IMR-90 (cell line): ENCODE measurements around the gene C1orf167. TPM values are rescaled to one million over a fixed set of nuclear protein-coding genes. Genes with fewer than 3 reads are reported as not detected.

Source experiments
- ATAC-seq: fragments of 200-7000 bp; cut with Tn5 transposase; 2 replicates; pipeline ENCODE4 v1.9.1; 2020; ENCODE audit warnings: low read depth, mild to moderate bottlenecking, moderate library complexity
- BruUV-seq: library from RNA; stranded (reverse); fragments of 400-500 nt; replicated peaks from 2 replicates; lab custom pipeline; 2021; lab: Mats Ljungman, UMichigan
- CTCF ChIA-PET: fragments of 300-600 bp; formaldehyde crosslinking; extraction: SDS; loops from one replicate; lab custom pipeline; 2021; ENCODE audit warnings: antibody characterized with exemption; lab: Yijun Ruan, JAX
- POLR2A ChIA-PET: fragments of 300-600 bp; sonication (Branson Sonifier 250); formaldehyde crosslinking; loops from one replicate; lab custom pipeline; 2022; ENCODE audit warnings: antibody characterized with exemption; ENCODE audit not compliant: unreplicated experiment; lab: Charles Lee
- DNase-seq: peaks from one replicate; pipeline ENCODE4 v3.0.0; 2013
- H2AFZ ChIP-seq: replicated peaks from 2 replicates; pipeline ENCODE3; 2013; ENCODE audit warnings: low read length, mild to moderate bottlenecking; ENCODE audit not compliant: poor library complexity
- H2AK5ac ChIP-seq: 2 replicates; pipeline ENCODE4 v1.6.1; 2013; ENCODE audit warnings: low read depth, low read length, inconsistent platforms
- H2AK9ac ChIP-seq: replicated peaks from 2 replicates; pipeline ENCODE3; 2013; ENCODE audit warnings: mild to moderate bottlenecking, low read depth, low read length, moderate library complexity; ENCODE audit not compliant: poor library complexity
- H2BK120ac ChIP-seq: 2 replicates; pipeline ENCODE4 v1.6.1; 2013; ENCODE audit warnings: low read depth, low read length, inconsistent platforms
- H2BK15ac ChIP-seq: 3 replicates; pipeline ENCODE4 v1.6.1; 2013; ENCODE audit warnings: low read depth, low read length, inconsistent platforms
- H2BK20ac ChIP-seq: 2 replicates; pipeline ENCODE4 v1.6.1; 2013; ENCODE audit warnings: low read depth, mild to moderate bottlenecking, inconsistent platforms, low read length, moderate library complexity
- H2BK5ac ChIP-seq: 2 replicates; pipeline ENCODE4 v1.6.1; 2013; ENCODE audit warnings: mild to moderate bottlenecking, low read depth, low read length, inconsistent platforms; ENCODE audit not compliant: poor library complexity, severe bottlenecking
- H3K14ac ChIP-seq: replicated peaks from 2 replicates; pipeline ENCODE4 v1.6.1; 2013; ENCODE audit warnings: low read depth, low read length, inconsistent platforms
- H3K18ac ChIP-seq: 2 replicates; pipeline ENCODE4 v1.6.1; 2013; ENCODE audit warnings: low read depth, low read length, control low read depth
- H3K23ac ChIP-seq: 2 replicates; pipeline ENCODE4 v1.6.1; 2013; ENCODE audit warnings: low read depth, low read length, inconsistent platforms
- H3K27ac ChIP-seq: 2 replicates; pipeline ENCODE4 v1.5.1; 2013; ENCODE audit warnings: mild to moderate bottlenecking, control low read depth, low read length; ENCODE audit not compliant: insufficient read depth
- H3K27me3 ChIP-seq: 2 replicates; pipeline ENCODE4 v1.6.1; 2013; ENCODE audit warnings: low read length; ENCODE audit not compliant: control insufficient read depth, insufficient read depth
- H3K36me3 ChIP-seq: 2 replicates; pipeline ENCODE4 v1.6.1; 2013; ENCODE audit warnings: low read length, mixed read lengths; ENCODE audit not compliant: control insufficient read depth, insufficient read depth
- H3K4ac ChIP-seq: 2 replicates; pipeline ENCODE4 v1.6.1; 2013; ENCODE audit warnings: low read depth, low read length, inconsistent platforms
- H3K4me1 ChIP-seq: 2 replicates; pipeline ENCODE4 v1.6.1; 2013; ENCODE audit warnings: low read length, mixed read lengths; ENCODE audit not compliant: control insufficient read depth, insufficient read depth
- H3K4me2 ChIP-seq: 2 replicates; pipeline ENCODE4 v1.6.1; 2013; ENCODE audit warnings: low read depth, mild to moderate bottlenecking, control low read depth, low read length, moderate library complexity
- H3K4me3 ChIP-seq: 2 replicates; pipeline ENCODE4 v1.5.1; 2013; ENCODE audit warnings: low read depth, mild to moderate bottlenecking, control low read depth, low read length, moderate library complexity; ENCODE audit not compliant: insufficient read depth
- H3K56ac ChIP-seq: 2 replicates; pipeline ENCODE4 v1.6.1; 2013; ENCODE audit warnings: low read length, inconsistent platforms; ENCODE audit not compliant: insufficient read depth; ENCODE audit errors: extremely low read depth
- H3K79me1 ChIP-seq, 2 experiments: 2 replicates each; pipeline ENCODE4 v1.6.1; 2013; ENCODE audit warnings: low read length in 2 of 2, inconsistent platforms in 1 of 2, low read depth in 1 of 2
- H3K9ac ChIP-seq: 2 replicates; pipeline ENCODE4 v1.6.1; 2013; ENCODE audit warnings: low read depth, low read length, control low read depth
- H3K9me1 ChIP-seq: 2 replicates; pipeline ENCODE4 v1.6.1; 2013; ENCODE audit warnings: low read length, inconsistent platforms; ENCODE audit not compliant: insufficient read depth
- H3K9me3 ChIP-seq: 2 replicates; pipeline ENCODE4 v1.6.1; 2013; ENCODE audit warnings: low read length; ENCODE audit not compliant: control insufficient read depth, insufficient read depth
- H4K20me1 ChIP-seq: 2 replicates; pipeline ENCODE4 v1.6.1; 2013; ENCODE audit warnings: low read length, inconsistent platforms; ENCODE audit not compliant: insufficient read depth
- H4K5ac ChIP-seq: 2 replicates; pipeline ENCODE4 v1.6.1; 2013; ENCODE audit warnings: mild to moderate bottlenecking, low read depth, low read length, control low read depth
- H4K8ac ChIP-seq, 2 experiments: 2 replicates each; pipeline ENCODE4 v1.6.1; 2013; ENCODE audit warnings: low read depth in 2 of 2, low read length in 2 of 2, control low read depth in 1 of 2, inconsistent platforms in 1 of 2
- H4K91ac ChIP-seq: 2 replicates; pipeline ENCODE4 v1.6.1; 2013; ENCODE audit warnings: low read depth, low read length, inconsistent platforms; ENCODE audit not compliant: insufficient read depth
- BHLHE40 ChIP-seq: fragments of 150-350 bp; IDR thresholded peaks from 2 replicates; pipeline ENCODE4 v1.6.1; 2016; ENCODE audit warnings: mild to moderate bottlenecking, low read depth, low read length
- CEBPB ChIP-seq: IDR thresholded peaks from 2 replicates; pipeline ENCODE4 v1.6.1; 2012; ENCODE audit warnings: low read depth, low read length, improper control_type of control experiment
- CHD1 ChIP-seq: IDR thresholded peaks from 2 replicates; pipeline ENCODE4 v1.6.1; 2012; ENCODE audit warnings: low read depth, low read length, improper control_type of control experiment
- FOS ChIP-seq: fragments of 150-350 bp; IDR thresholded peaks from 2 replicates; pipeline ENCODE4 v1.6.1; 2016; ENCODE audit warnings: low read depth, low read length
- MAFK ChIP-seq: IDR thresholded peaks from 2 replicates; pipeline ENCODE4 v1.6.1; 2012; ENCODE audit warnings: low read depth, low read length, improper control_type of control experiment
- MAZ ChIP-seq: IDR thresholded peaks from 2 replicates; pipeline ENCODE4 v1.6.1; 2012; ENCODE audit warnings: low read depth, mild to moderate bottlenecking, low read length, improper control_type of control experiment, moderate library complexity, borderline replicate concordance
- NFE2L2 ChIP-seq: fragments of 150-350 bp; IDR thresholded peaks from 2 replicates; pipeline ENCODE4 v1.6.1; 2016; ENCODE audit warnings: low read depth, mild to moderate bottlenecking, low read length
- RFX5 ChIP-seq: IDR thresholded peaks from 2 replicates; pipeline ENCODE4 v1.8.0; 2012; ENCODE audit warnings: low read depth, mild to moderate bottlenecking, low read length, moderate library complexity
- SMC3 ChIP-seq: fragments of 150-350 bp; IDR thresholded peaks from 2 replicates; pipeline ENCODE4 v1.6.1; 2016; ENCODE audit warnings: low read depth, mild to moderate bottlenecking, antibody characterized with exemption, low read length, moderate library complexity
- WGBS, 2 experiments: methylation state at CpG; one replicate each; pipeline versions ENCODE4 v1.1.5 to v1.1.7; 2013; ENCODE audit warnings: missing lambda C conversion rate in 2 of 2; ENCODE audit not compliant: insufficient read length in 1 of 2; ENCODE audit errors: extremely low coverage in 2 of 2; 5-methylcytosine and 5-hydroxymethylcytosine counted together
- dilution Hi-C: fragments of 300-500 bp; cut with HindIII; formaldehyde crosslinking; loops from one replicate; pipeline ENCODE4 v1.14.3; 2018; ENCODE audit warnings: low sequenced_read_pairs; ENCODE audit not compliant: unreplicated experiment
- in situ Hi-C: fragments of 300-500 bp; cut with MboI; formaldehyde crosslinking; loops from 3 replicates; pipeline ENCODE4 v1.14.3; 2019; ENCODE audit warnings: low sequenced_read_pairs, inconsistent platforms, mixed read lengths
- intact Hi-C: fragments of 100-400 bp; cut with micrococcal nuclease; formaldehyde crosslinking; loops from 2 replicates; pipeline ENCODE4 v1.10.0; 2022
- polyA plus RNA-seq, 3 experiments: library from polyadenylated mRNA; depleted of rRNA; stranded (reverse); fragments of >200 nt; gene quantifications; 2 replicates each; pipeline ENCODE4 v1.2.3, GENCODE V29; 2012; ENCODE audit warnings: low replicate concordance in 1 of 3
- total RNA-seq: library from RNA; depleted of rRNA; stranded (reverse); fragments of >200 nt; gene quantifications from 2 replicates; pipeline ENCODE4 v1.2.3, GENCODE V29; 2012

Gene C1orf167
- total and polyA plus RNA-seq, 2 of the 4 experiments (the other 2 are of a cell fraction), result under 0.01 to 0.15 TPM

- Histone ChIP-seq H3K27me3 (peaks cover 21% of the 10 kb centered on the region), H4K8ac (no peak overlapping the region), H3K23ac (no peak overlapping the region), H3K27ac (no peak overlapping the region), H2AK9ac (no peak overlapping the region), H3K9me3 (no peaks in the 10 kb centered on the region), H3K18ac (no peak overlapping the region), H2BK120ac (no peak overlapping the region), H3K4me2 (no peak overlapping the region), H4K5ac (no peak overlapping the region), H3K4ac (no peak overlapping the region), H2BK20ac (no peak overlapping the region), H3K9ac (no peak overlapping the region), H3K79me1 (no peaks in the 10 kb centered on the region), H3K9me1 (no peaks in the 10 kb centered on the region), H2BK15ac (no peak overlapping the region), H3K4me1 (no peaks in the 10 kb centered on the region), H2AFZ (no peak overlapping the region), H4K20me1 (no peaks in the 10 kb centered on the region), H3K14ac (no peak overlapping the region), H3K36me3 (no peaks in the 10 kb centered on the region), H4K91ac (no peak overlapping the region), H3K56ac (no peak overlapping the region), H2BK5ac (no peak overlapping the region), H3K4me3 (no peak overlapping the region), H2AK5ac (no peak overlapping the region)
- no peak for TF ChIP-seq MAFK
- TF ChIP-seq BHLHE40, result no peak
- no peak for TF ChIP-seq FOS
- no peak for TF ChIP-seq NFE2L2
- no peak for TF ChIP-seq MAZ
- TF ChIP-seq CEBPB, result no peak
- no peak for TF ChIP-seq SMC3
- no peak for TF ChIP-seq RFX5
- no peak for TF ChIP-seq CHD1
- in situ Hi-C loops, result no loop called here
- ATAC-seq, result no peak
- DNase-seq, result no peak
- WGBS, 2 experiments, result 80% methylated on average over 7 of the region's 12 CpGs; no CpG with 5 or more reads in 1 of the 2 experiments
- BruUV-seq, result no TSS peak
- dilution Hi-C loops, result no loop called here
- ChIA-PET CTCF (interaction anchor here (0.6 to 1.2 kb wide), 4 partner anchors 38 to 684 kb away, joined by 4 to 9 read pairs (median 5); partner anchors contain the start of gene FBXO6), POLR2A (interaction anchor here (0.6 kb wide), 2 partner anchors 62 to 1329 kb away, joined by 3 to 4 read pairs; no protein-coding TSS in a partner anchor)
- intact Hi-C loops, result no loop called here
Measured at GRCh38 chr1:11720033-11720376, 42.0 kb upstream of the C1orf167 start.
